SIG-M5 treated with dmso at 0.1 percent for 504 hours (cell line): ENCODE results near the gene SNRK.

ENCODE experiments used
- DNase-seq: peaks from one replicate; lab custom pipeline; 2025; ENCODE audit not compliant: unreplicated experiment; lab: John Stamatoyannopoulos, UW

Gene SNRK

GRCh38 chr3:43286115-43286840 lies at the start of gene SNRK:
SNRK (plus strand) TSS chr3:43286540; CDS start chr3:43303204, 16,664 bp downstream.
- peak; percentile 69 for DNase-seq

- DNase-seq, result no peak
These were observed 47.5 kb upstream of the SNRK start for GRCh38 chr3:43238801-43239200.

GRCh38 chr3:43239755-43240154 lies 46.6 kb upstream of the SNRK start:
- DNase-seq, result no peak

- DNase-seq, result no peak
These were observed 42.5 kb upstream of the SNRK start for GRCh38 chr3:43243590-43244587.

- no peak for DNase-seq
These were observed 41.6 kb upstream of the SNRK start for GRCh38 chr3:43244694-43245093.

- no peak for DNase-seq
These were observed 39.4 kb upstream of the SNRK start for GRCh38 chr3:43246976-43247375.

GRCh38 chr3:43247561-43248184 lies 38.7 kb upstream of the SNRK start:
- no peak for DNase-seq

GRCh38 chr3:43248185-43248583 lies 38.2 kb upstream of the SNRK start:
- DNase-seq, result no peak

- DNase-seq, result no peak
These were observed 37.4 kb upstream of the SNRK start for GRCh38 chr3:43248973-43249372.

- no peak for DNase-seq
These were observed 36.9 kb upstream of the SNRK start for GRCh38 chr3:43249405-43249804.

- DNase-seq, result no peak
These were observed 33.0 kb upstream of the SNRK start for GRCh38 chr3:43253294-43253693.

GRCh38 chr3:43254125-43254524 lies 32.2 kb upstream of the SNRK start:
- DNase-seq, result no peak

- DNase-seq, result no peak
These were observed 30.7 kb upstream of the SNRK start for GRCh38 chr3:43255662-43256061.

GRCh38 chr3:43256714-43257461 lies 29.5 kb upstream of the SNRK start:
- DNase-seq, result peak; percentile 84

GRCh38 chr3:43257850-43258249 lies 28.5 kb upstream of the SNRK start:
- no peak for DNase-seq

- no peak for DNase-seq
These were observed 26.7 kb upstream of the SNRK start for GRCh38 chr3:43259626-43260025.

- DNase-seq, result no peak
These were observed 25.9 kb upstream of the SNRK start for GRCh38 chr3:43260412-43260811.

GRCh38 chr3:43262194-43262593 lies 24.1 kb upstream of the SNRK start:
- DNase-seq, result no peak

- DNase-seq, result no peak
These were observed 19.9 kb upstream of the SNRK start for GRCh38 chr3:43266451-43266850.

- DNase-seq, result no peak
These were observed 19.3 kb upstream of the SNRK start for GRCh38 chr3:43266995-43267394.

GRCh38 chr3:43268636-43269035 lies 17.7 kb upstream of the SNRK start:
- no peak for DNase-seq
